Superior temporal gyrus (tissue), 1 donor: ENCODE data around the gene TWNK.

ENCODE experiments used
- DNase-seq: peaks from one replicate; pipeline ENCODE4 v3.0.0-alpha.2; 2016; ENCODE audit errors: extremely low spot score

Gene TWNK

GRCh38 chr10:100986952-100987684 is at the start of gene TWNK, which contains the start of gene MRPL43:
Gene TWNK (plus strand): TSS chr10:100987543. CDS start chr10:100988211, 668 bp downstream.
Gene MRPL43 (minus strand): TSS chr10:100987497. CDS start chr10:100987443, 54 bp downstream.
- peak; percentile 93 for DNase-seq

GRCh38 chr10:100939763-100940344 is 47.5 kb upstream of the TWNK start:
- DNase-seq: no peak

DNA sequence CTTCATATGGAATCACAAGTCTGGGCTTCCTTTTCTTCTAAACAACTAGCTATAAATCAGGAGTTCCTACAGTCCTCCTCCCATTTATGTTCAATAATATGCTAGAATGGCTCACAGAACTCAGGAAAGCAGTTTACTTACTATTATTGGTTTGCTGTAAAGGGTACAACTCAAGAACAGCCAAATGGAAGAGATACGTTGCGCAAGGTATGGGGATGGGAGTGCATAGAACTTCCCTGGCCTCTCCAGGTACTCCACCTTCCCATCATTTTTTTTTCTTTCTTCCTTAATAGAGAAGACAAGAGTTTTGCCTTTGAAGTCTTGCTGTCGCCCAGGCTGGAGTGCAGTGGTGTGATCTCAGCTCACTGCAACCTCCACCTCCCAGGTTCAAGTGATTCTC is 45.1 kb upstream of the TWNK start:
- no peak for DNase-seq

DNA sequence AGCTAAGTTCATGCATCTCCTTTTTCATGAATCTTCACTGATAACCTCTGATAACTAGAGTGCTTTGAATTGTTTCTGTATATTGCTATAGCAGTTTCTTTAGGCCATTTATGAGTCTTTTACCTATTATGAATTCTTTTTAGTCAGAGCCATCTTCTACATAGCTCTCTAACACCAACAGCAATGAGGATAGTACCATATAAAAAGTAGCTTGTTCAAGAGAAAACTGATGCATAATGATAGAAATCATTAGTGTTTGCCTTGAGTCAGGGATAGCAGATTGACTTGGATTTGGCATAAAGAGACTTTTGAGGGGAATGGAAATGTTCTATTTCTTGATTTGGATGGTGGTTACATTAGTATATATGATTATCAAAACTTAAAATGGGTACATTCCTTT is 43.8 kb upstream of the TWNK start:
- DNase-seq: no peak

DNA sequence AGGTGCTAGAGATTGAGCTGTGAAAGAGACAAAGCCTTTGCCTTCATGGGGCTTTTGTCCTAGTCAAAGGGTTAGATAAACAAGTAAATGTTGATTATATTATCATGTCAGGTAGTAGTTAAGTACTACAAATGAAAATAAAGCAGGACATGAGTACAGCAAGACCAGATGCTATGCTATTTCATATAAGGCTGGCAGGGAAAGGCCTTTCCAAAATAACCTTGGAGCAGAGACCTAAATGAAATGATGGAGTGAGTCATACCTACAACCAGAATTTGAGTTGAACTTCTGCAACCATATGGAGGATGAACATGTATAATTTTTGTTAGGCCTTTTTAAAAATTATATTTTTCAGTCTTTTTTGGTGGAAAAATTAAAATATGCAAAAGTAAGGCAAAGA is 41.6 kb upstream of the TWNK start:
- no peak for DNase-seq

DNA sequence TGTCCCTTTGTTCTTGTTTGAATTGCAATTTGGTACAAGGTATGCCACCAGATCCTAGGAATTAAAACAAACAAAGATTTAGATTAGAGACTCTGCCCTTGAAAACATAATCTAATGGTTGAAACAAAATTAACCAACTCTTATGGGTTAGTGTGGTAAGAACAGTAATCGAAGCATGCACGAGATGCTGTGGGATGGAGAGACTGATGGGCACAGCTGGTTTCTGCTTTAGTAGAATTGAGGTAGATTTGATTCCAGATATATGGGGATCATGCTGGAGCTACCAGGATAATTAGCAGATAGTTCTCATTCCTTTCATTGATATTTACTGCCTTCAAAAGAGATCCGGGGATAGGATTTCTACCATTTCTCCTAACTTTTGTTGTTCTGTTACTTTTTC is 38.4 kb upstream of the TWNK start:
- no peak for DNase-seq

DNA sequence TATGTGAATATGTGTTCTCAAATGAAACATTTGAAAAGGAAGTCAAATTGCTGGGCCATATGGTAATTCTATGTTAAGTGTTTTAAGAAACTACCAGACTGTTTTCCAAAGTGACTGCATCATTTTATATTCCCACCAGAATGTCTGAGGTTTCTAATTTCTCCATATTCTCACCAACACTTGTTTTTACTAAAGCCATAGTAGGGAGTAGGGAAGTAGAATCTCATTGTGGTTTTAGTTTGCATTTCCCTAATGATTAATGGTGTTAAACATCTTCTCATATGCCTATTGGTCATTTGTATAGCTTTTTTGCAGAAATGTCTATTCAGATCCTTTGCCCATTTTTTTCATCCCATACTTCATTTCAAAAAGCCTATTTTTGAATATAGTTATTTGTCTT is 27.1 kb upstream of the TWNK start:
- DNase-seq: no peak

GRCh38 chr10:100962351-100963080 is 24.8 kb upstream of the TWNK start:
- DNase-seq: no peak

DNA sequence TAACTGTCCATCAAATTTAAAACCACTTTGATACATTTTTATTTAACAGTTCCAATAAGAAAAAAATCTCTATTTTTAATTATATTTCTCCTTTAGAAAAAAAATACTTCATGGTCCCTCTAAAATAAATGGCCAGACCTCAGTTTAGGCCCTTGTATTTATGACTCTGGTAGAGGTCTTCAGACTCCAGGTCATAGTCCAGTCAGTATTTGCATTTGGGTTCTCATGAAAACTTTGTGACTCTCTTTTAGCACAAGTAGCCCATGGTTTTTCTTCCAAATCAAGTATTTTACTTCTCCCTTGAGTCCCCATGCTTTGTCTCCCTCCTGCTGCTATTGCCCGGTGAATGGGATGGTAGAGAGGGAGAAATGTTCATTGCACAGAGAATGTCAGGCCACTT is 23.5 kb upstream of the TWNK start:
- DNase-seq: no peak

DNA sequence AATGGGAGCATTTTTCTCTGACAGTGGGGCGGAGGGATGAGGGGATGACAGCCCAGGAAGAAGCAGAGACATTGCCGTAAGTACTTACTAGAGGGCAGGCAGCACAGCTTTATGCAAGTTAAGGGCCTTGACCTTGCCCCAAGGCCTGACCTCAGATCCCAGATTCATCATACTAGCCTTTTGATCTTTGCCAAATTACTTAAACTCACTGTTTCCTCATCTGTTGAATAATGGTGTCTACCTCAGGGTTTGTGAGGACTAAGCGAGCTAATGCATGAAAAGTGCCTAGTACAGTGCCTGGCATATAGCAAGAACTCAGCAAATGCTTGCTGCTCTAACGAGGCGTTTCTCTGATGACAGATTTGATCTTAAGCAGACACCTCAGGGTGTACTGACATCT is 21.5 kb upstream of the TWNK start:
- no peak for DNase-seq

- no peak for DNase-seq
Measured at GRCh38 chr10:100966887-100967286, 20.5 kb upstream of the TWNK start.

- no peak for DNase-seq
Measured at GRCh38 chr10:100967332-100967731, 20.0 kb upstream of the TWNK start.

- no peak for DNase-seq
Measured at GRCh38 chr10:100968062-100968736, 19.1 kb upstream of the TWNK start.

- DNase-seq: no peak
Measured at GRCh38 chr10:100968863-100969186, 18.5 kb upstream of the TWNK start.

DNA sequence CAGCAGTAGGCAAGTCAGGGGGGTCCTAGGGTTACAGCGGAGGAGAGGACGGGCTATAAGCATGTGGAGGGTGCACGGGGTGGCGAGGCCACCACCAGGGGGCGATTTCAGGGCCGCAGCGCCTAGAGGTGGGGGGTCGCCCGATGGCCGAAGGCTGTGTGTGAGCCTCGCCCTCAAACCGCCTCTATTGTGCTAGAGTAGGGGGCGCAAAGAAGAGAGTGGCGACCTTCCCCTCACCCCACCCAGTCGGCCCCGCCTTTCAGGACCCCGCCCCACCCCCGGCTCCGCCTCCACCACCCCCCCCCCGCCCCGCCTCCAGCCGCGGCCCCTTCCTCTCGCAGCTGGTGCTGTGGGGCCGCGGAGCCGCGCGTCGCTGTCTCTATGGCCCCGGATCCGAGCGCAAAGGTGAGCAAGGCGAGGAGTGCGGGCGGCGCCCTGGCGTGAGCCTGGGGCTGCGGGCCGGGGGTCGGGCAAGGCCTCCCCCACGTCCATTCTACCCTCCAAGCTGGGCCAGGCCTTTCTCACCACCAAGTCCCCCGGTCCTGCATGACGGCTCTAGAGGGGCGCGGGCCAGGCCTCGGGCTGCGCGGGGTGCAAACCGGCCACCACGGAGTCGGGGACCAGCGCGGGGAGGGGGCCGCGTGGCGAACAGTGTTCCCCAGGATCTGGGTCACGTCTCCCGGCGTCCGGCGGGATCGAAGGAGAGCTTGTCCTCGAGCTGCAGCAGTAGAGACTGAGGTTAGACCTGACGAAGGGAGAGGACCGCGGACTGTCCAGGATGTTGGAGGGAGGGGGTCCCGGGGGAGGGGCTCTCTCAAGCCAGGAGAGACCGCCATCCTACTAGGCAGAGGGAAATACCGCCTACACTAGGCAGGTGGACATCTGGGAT is 17.9 kb upstream of the TWNK start, which contains the start of gene SEMA4G:
Gene SEMA4G, plus strand, starts transcription at position 318 of the 889 bp plus-strand sequence. CDS start 3,409 bp downstream, outside the sequence.
- no peak for DNase-seq

DNA sequence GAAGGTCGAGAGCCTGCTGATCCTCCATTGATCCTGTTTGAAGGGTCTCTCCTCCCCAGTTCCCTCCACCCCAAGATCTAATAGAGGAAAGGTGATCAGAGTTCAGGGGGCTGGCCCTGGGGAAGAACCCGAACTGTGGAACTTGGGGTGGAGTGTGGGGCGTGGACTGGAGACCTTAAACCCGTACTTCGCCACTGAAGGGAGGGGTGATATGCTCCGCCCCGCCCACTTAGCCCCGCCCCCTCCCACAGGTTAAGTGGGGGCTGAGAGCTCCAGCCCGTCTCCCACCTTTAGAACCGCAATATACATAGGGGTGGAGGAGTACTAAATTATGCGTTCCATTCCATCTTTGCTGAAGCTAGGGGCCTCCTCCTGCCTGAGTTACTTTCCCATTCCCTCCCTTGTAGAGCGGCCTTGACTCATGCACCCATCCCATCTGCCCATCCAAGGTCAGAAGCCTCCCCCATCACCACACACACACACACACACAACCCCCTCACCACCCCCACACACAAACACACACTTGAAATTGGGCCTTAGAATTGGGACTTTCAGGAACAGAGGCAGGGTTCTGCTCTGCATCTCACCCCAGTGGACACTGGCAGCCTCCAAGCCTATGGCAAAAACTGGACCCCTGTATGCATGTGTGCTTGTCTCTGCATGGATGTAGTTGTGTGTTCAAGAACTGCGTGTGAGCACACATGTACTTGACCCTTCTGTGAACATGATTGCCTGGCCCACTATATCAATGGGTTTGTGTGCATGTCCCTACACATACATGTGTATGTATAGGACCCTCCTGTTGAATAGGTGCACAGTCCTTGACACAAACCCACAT is 17.0 kb upstream of the TWNK start:
- DNase-seq: no peak

GRCh38 chr10:100970914-100971811 is 16.2 kb upstream of the TWNK start:
- DNase-seq: no peak

GRCh38 chr10:100972115-100972903 is 15.0 kb upstream of the TWNK start:
- no peak for DNase-seq
